Midbrain (tissue), 1 donor: ENCODE results near the gene KAZN.

Experiments
- DNase-seq: peaks from one replicate; lab custom pipeline; 2025; lab: John Stamatoyannopoulos, UW

KAZN gene

GRCh38 chr1:14794136-14794768, 195.8 kb downstream of the KAZN start:
- DNase-seq: no peak

GRCh38 chr1:14794906-14795305, 196.4 kb downstream of the KAZN start:
- no peak for DNase-seq

- no peak for DNase-seq
Measured at GRCh38 chr1:14795589-14795988, 197.1 kb downstream of the KAZN start.

- no peak for DNase-seq
Measured at GRCh38 chr1:14800014-14800413, 201.5 kb downstream of the KAZN start.

GRCh38 chr1:14800500-14801076, 202.1 kb downstream of the KAZN start:
- DNase-seq: no peak

GRCh38 chr1:14803002-14803789, 204.7 kb downstream of the KAZN start:
- no peak for DNase-seq

- no peak for DNase-seq
Measured at GRCh38 chr1:14804626-14805025, 206.1 kb downstream of the KAZN start.

- DNase-seq: no peak
Measured at GRCh38 chr1:14806772-14807171, 208.3 kb downstream of the KAZN start.

- DNase-seq: no peak
Measured at GRCh38 chr1:14808768-14809167, 210.3 kb downstream of the KAZN start.

- DNase-seq: no peak
Measured at GRCh38 chr1:14809191-14809981, 210.9 kb downstream of the KAZN start.

GRCh38 chr1:14810595-14811361, 212.3 kb downstream of the KAZN start:
- no peak for DNase-seq

- no peak for DNase-seq
Measured at GRCh38 chr1:14811573-14811972, 213.1 kb downstream of the KAZN start.

- DNase-seq: no peak
Measured at GRCh38 chr1:14812189-14812588, 213.7 kb downstream of the KAZN start.

- DNase-seq: no peak
Measured at GRCh38 chr1:14815175-14815877, 216.8 kb downstream of the KAZN start.

- DNase-seq: no peak
Measured at GRCh38 chr1:14817223-14818170, 219.0 kb downstream of the KAZN start.

- no peak for DNase-seq
Measured at GRCh38 chr1:14820295-14821085, 222.0 kb downstream of the KAZN start.

GRCh38 chr1:14822493-14822892, 224.0 kb downstream of the KAZN start:
- no peak for DNase-seq

GRCh38 chr1:14822996-14823395, 224.5 kb downstream of the KAZN start:
- no peak for DNase-seq

GRCh38 chr1:14824314-14824915, 225.9 kb downstream of the KAZN start:
- no peak for DNase-seq
